ENCODE measurements around the gene MEGF6. TPM values are rescaled to one million over a fixed set of nuclear protein-coding genes. Genes with fewer than 3 reads are reported as not detected.

MEGF6 gene
- total and polyA plus RNA-seq, 2 donors (not counting 3 experiments of a cell fraction or from before 2014, with no cell fraction given) = 22.5 to 63.7 TPM

- dilution Hi-C loops (cut with MboI; ENCODE audit: extremely low pct_ligation_motif_present, low sequenced_read_pairs) = no loop called here
Observed at GRCh38 chr1:3606779-3607702, 4.3 kb downstream of the MEGF6 start.

More at GRCh38 chr1:3606779-3607702, 4.3 kb downstream of the MEGF6 start:
- Histone ChIP-seq H3K9me3 (replicated peaks; ENCODE audit: control insufficient read depth, insufficient read depth, low read length) (no peaks in the 10 kb centered on the region), H3K27me3 (ENCODE audit: control insufficient read depth in 2 of 2, insufficient read depth in 2 of 2, low read length in 2 of 2) (no peaks in the 10 kb centered on the region), H2AFZ (ENCODE audit: low read depth, low read length) (no peak overlapping the region), H3K27ac (ENCODE audit: insufficient read depth, low read depth, low read length) (no peak overlapping the region), H3K9ac (replicated peaks; ENCODE audit: extremely low read depth, insufficient read depth, low read length) (no peak overlapping the region), H3K9me1 (replicated peaks; ENCODE audit: control insufficient read depth, extremely low read depth, insufficient read depth, low read length) (no peaks in the 10 kb centered on the region), H4K20me1 (replicated peaks; ENCODE audit: control insufficient read depth, extremely low read depth, insufficient read depth, low read length) (no peaks in the 10 kb centered on the region), H3K4me3 (replicated peaks in 1 of 3; ENCODE audit: insufficient read depth in 1 of 3, low read depth in 1 of 3, low read length in 3 of 3) (no peak overlapping the region), H3K79me2 (ENCODE audit: control insufficient read depth, insufficient read depth, low read length) (no peaks in the 10 kb centered on the region), H3K4me2 (ENCODE audit: insufficient read depth, low read length) (no peak overlapping the region), H3K36me3 (ENCODE audit: control insufficient read depth in 2 of 2, extremely low read depth in 1 of 2, insufficient read depth in 2 of 2, low read length in 2 of 2) (no peaks in the 10 kb centered on the region), H3K4me1 (ENCODE audit: control insufficient read depth, extremely low read depth, insufficient read depth, low read length) (peaks cover 7% of the 10 kb centered on the region)
- BruUV-seq (replicated peaks) = no TSS peak
- TF ChIP-seq GATA2 (IDR thresholded peaks at IDR 0.05; ENCODE audit: insufficient read depth, insufficient read length, low read depth, low read length) = no peak
- TF ChIP-seq MYC (IDR thresholded peaks at IDR 0.05; ENCODE audit: low read depth, low read length) = no peak
- TF ChIP-seq MAX (IDR thresholded peaks at IDR 0.05; ENCODE audit: insufficient read depth, insufficient read length) = no peak
- TF ChIP-seq POLR2AphosphoS5 (IDR thresholded peaks at IDR 0.05; ENCODE audit: insufficient read depth, low read depth, low read length) = no peak
- no peak for TF ChIP-seq FOS (IDR thresholded peaks at IDR 0.05; ENCODE audit: borderline replicate concordance, insufficient read depth, low read length)
- TF ChIP-seq, protein P1, sequence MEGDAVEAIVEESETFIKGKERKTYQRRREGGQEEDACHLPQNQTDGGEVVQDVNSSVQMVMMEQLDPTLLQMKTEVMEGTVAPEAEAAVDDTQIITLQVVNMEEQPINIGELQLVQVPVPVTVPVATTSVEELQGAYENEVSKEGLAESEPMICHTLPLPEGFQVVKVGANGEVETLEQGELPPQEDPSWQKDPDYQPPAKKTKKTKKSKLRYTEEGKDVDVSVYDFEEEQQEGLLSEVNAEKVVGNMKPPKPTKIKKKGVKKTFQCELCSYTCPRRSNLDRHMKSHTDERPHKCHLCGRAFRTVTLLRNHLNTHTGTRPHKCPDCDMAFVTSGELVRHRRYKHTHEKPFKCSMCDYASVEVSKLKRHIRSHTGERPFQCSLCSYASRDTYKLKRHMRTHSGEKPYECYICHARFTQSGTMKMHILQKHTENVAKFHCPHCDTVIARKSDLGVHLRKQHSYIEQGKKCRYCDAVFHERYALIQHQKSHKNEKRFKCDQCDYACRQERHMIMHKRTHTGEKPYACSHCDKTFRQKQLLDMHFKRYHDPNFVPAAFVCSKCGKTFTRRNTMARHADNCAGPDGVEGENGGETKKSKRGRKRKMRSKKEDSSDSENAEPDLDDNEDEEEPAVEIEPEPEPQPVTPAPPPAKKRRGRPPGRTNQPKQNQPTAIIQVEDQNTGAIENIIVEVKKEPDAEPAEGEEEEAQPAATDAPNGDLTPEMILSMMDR (IDR thresholded peaks at IDR 0.05; ENCODE audit: extremely low read depth in 1 of 2, insufficient read depth in 1 of 2, low read depth in 1 of 2, low read length in 2 of 2) = no peak
- ChIA-PET CTCF (interaction anchor here (1.4 to 2.3 kb wide), 5 partner anchors 8 to 154 kb away, joined by 4 to 9 read pairs (median 6); no protein-coding TSS in a partner anchor), POLR2A (no interaction called here)
- intact Hi-C loops (cut with micrococcal nuclease) = no loop called here
- FAIRE-seq = no peak
- no peak for DNase-seq (ENCODE audit: low read depth, low spot score)

Measured in endothelial cell of umbilical vein (primary cell).